GM19455 (cell line): Measurements from ENCODE around the gene ACTL7B.

Source experiments
- ATAC-seq: cut with Tn5 transposase; IDR thresholded peaks from one replicate; pipeline ENCODE4 v1.9.1; 2021; ENCODE audit not compliant: unreplicated experiment

ACTL7B gene

DNA sequence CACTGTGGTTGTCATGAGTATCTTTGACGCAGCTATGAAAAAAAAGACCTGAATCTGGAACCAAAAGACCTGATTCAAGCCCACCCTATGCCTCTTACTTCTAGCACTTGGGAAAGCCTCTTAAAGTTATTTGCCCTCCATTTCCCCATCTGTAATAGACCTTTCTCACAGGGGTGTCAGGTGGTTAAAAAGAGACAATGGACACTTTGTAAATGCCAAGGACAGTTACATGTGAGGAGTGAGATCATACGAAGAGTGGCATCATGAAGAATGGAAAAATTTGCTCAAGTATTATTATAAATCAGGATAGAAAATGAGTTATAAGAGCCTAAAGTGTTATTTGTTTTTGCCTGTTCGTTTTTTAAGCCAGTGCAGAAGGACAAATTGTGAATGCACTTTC, 46.5 kb downstream of the ACTL7B start:
- no peak for ATAC-seq
